ENCODE data around the gene LAMA2. TPM values are rescaled to one million over a fixed set of nuclear protein-coding genes. Genes with fewer than 3 reads are reported as not detected.

Gene LAMA2
- polyA plus RNA-seq, 4 donors, result 30.8 to 46.0 (median 32.6) TPM

- DNase-seq (ENCODE audit: low read depth in 4 of 4, low spot score in 3 of 4), result no peak
These were observed 519.3 kb downstream of the LAMA2 start for GRCh38 chr6:129402244-129402643.

GRCh38 chr6:129411092-129411491 is 528.2 kb downstream of the LAMA2 start:
- DNase-seq (ENCODE audit: low read depth in 4 of 4, low spot score in 3 of 4), result no peak

GRCh38 chr6:129416337-129416990 is 533.5 kb downstream of the LAMA2 start:
- no peak for DNase-seq (ENCODE audit: low read depth in 4 of 4, low spot score in 3 of 4)

- no peak for DNase-seq (ENCODE audit: low read depth in 4 of 4, low spot score in 3 of 4)
These were observed 534.6 kb downstream of the LAMA2 start for GRCh38 chr6:129417416-129418086.

GRCh38 chr6:129419324-129419723 is 536.4 kb downstream of the LAMA2 start:
- no peak for DNase-seq (ENCODE audit: low read depth in 4 of 4, low spot score in 3 of 4)

- no peak for DNase-seq (ENCODE audit: low read depth in 4 of 4, low spot score in 3 of 4)
These were observed 543.4 kb downstream of the LAMA2 start for GRCh38 chr6:129426343-129426742.

GRCh38 chr6:129429956-129430355 is 547.0 kb downstream of the LAMA2 start:
- DNase-seq (ENCODE audit: low read depth in 4 of 4, low spot score in 3 of 4), result peak; percentile 18 to 57 (median 50)

GRCh38 chr6:129432738-129433137 is 549.8 kb downstream of the LAMA2 start:
- no peak for DNase-seq (ENCODE audit: low read depth in 4 of 4, low spot score in 3 of 4)

- no peak for DNase-seq (ENCODE audit: low read depth in 4 of 4, low spot score in 3 of 4)
These were observed 551.2 kb downstream of the LAMA2 start for GRCh38 chr6:129434091-129434490.

GRCh38 chr6:129440691-129441090 is 557.8 kb downstream of the LAMA2 start:
- no peak for DNase-seq (ENCODE audit: low read depth in 4 of 4, low spot score in 3 of 4)

- DNase-seq (ENCODE audit: low read depth in 4 of 4, low spot score in 3 of 4), result no peak
These were observed 561.7 kb downstream of the LAMA2 start for GRCh38 chr6:129444683-129445082.

- no peak for DNase-seq (ENCODE audit: low read depth in 4 of 4, low spot score in 3 of 4)
These were observed 563.6 kb downstream of the LAMA2 start for GRCh38 chr6:129446272-129447197.

GRCh38 chr6:129447198-129447565 is 564.2 kb downstream of the LAMA2 start:
- DNase-seq (ENCODE audit: low read depth in 4 of 4, low spot score in 3 of 4), result no peak

GRCh38 chr6:129448965-129449364 is 566.0 kb downstream of the LAMA2 start:
- no peak for DNase-seq (ENCODE audit: low read depth in 4 of 4, low spot score in 3 of 4)

- no peak for DNase-seq (ENCODE audit: low read depth in 4 of 4, low spot score in 3 of 4)
These were observed 568.2 kb downstream of the LAMA2 start for GRCh38 chr6:129451187-129451586.

- DNase-seq (ENCODE audit: low read depth in 4 of 4, low spot score in 3 of 4), result no peak
These were observed 570.1 kb downstream of the LAMA2 start for GRCh38 chr6:129453073-129453472.

GRCh38 chr6:129454488-129454887 is 571.5 kb downstream of the LAMA2 start:
- DNase-seq (ENCODE audit: low read depth in 4 of 4, low spot score in 3 of 4), result no peak

- no peak for DNase-seq (ENCODE audit: low read depth in 4 of 4, low spot score in 3 of 4)
These were observed 572.3 kb downstream of the LAMA2 start for GRCh38 chr6:129455126-129455769.

GRCh38 chr6:129460221-129460620 is 577.3 kb downstream of the LAMA2 start:
- DNase-seq (ENCODE audit: low read depth in 4 of 4, low spot score in 3 of 4), result no peak

GRCh38 chr6:129469070-129469662 is 586.2 kb downstream of the LAMA2 start:
- no peak for DNase-seq (ENCODE audit: low read depth in 4 of 4, low spot score in 3 of 4)
